ENCODE results near the gene NRF1. TPM values are rescaled to one million over a fixed set of nuclear protein-coding genes. Genes with fewer than 3 reads are reported as not detected.

Gene NRF1
- total and polyA plus RNA-seq, 2 of the 8 experiments (the other 6 are each of a cell fraction or from before 2014, with no cell fraction given): 18.2 to 21.4 TPM

GRCh38 chr7:129649128-129649690 lies 37.7 kb downstream of the NRF1 start:
- CTCF ChIA-PET (ENCODE audit: partially characterized antibody): interaction anchor here (0.6 to 2.2 kb wide), 4 partner anchors 20 to 603 kb away, joined by 3 to 9 read pairs (median 4); no protein-coding TSS in a partner anchor
- H3K79me1 ChIP-seq (ENCODE audit: low read depth, low read length): no peaks in the 10 kb centered on the region; the same call in 1 of the 2 replicates
- no peaks in the 10 kb centered on the region for H3K27me3 ChIP-seq (replicated peaks in 1 of 4; ENCODE audit: control insufficient read depth in 3 of 4, extremely low read depth in 1 of 4, insufficient read depth in 3 of 4, low read length in 3 of 4)
- WGBS, 2 experiments (ENCODE audit: extremely low coverage in 1 of 2, insufficient coverage in 1 of 2, insufficient read length in 1 of 2, insufficient replicate concordance in 2 of 2, low coverage in 1 of 2, low lambda C conversion rate in 2 of 2, missing lambda C conversion rate in 1 of 2): 48% methylated on average over 1 of the region's 1 CpG; no CpG with 5 or more reads in 1 of the 2 experiments
- no peak overlapping the region for H4K8ac ChIP-seq (ENCODE audit: extremely low read depth, insufficient read depth, low read length)
- no peak overlapping the region for H3K56ac ChIP-seq (replicated peaks; ENCODE audit: insufficient read length, low read depth, low read length)
- DNase-seq (ENCODE audit: low read depth in 1 of 2, low spot score in 2 of 2) (no peak), FAIRE-seq (no peak)
- no peak for TF ChIP-seq CHD2 (IDR thresholded peaks at IDR 0.05; ENCODE audit: low read length)
- H3K4me3 ChIP-seq (ENCODE audit: extremely low read depth in 1 of 4, insufficient read depth in 2 of 4, low read depth in 3 of 4, low read length in 4 of 4): no peak overlapping the region
- no peak overlapping the region for H2BK12ac ChIP-seq (ENCODE audit: low read depth, low read length)
- H3K4me1 ChIP-seq (replicated peaks in 1 of 4; ENCODE audit: control insufficient read depth in 3 of 4, insufficient read depth in 4 of 4, low read length in 3 of 4): peaks cover 5 to 9% (median 9%) of the 10 kb centered on the region in 4 experiments; a peak in 6 of 7 replicates
- H3K79me2 ChIP-seq (ENCODE audit: control insufficient read depth in 1 of 2, insufficient read depth in 2 of 2, low read length in 2 of 2): peaks cover 0 to 46% of the 10 kb centered on the region in 2 experiments; a peak in 3 of 4 replicates
- H2AFZ ChIP-seq (ENCODE audit: low read length): no peak overlapping the region
- no peak overlapping the region for H3K4me2 ChIP-seq (ENCODE audit: insufficient read depth in 1 of 2, low read depth in 2 of 2, low read length in 2 of 2)
- H3K4ac ChIP-seq (replicated peaks; ENCODE audit: insufficient read length, low read depth, low read length): no peak overlapping the region
- H4K91ac ChIP-seq (replicated peaks; ENCODE audit: insufficient read length, low read length): no peak overlapping the region
- no peak overlapping the region for H3K27ac ChIP-seq (ENCODE audit: low read depth, low read length)
- no peak overlapping the region for H3K14ac ChIP-seq (ENCODE audit: insufficient read length)
- H3K23ac ChIP-seq (ENCODE audit: insufficient read length): no peak overlapping the region
- no peaks in the 10 kb centered on the region; a peak in 1 of 4 replicates for H3K9me3 ChIP-seq (ENCODE audit: insufficient read depth in 2 of 2, low read depth in 1 of 2, low read length in 1 of 2)
- H2BK15ac ChIP-seq (ENCODE audit: low read length): no peak overlapping the region
- no peaks in the 10 kb centered on the region for H3K36me3 ChIP-seq (ENCODE audit: control insufficient read depth in 2 of 4, insufficient read depth in 4 of 4, low read length in 3 of 4)
- H4K5ac ChIP-seq (ENCODE audit: insufficient read length, low read depth, low read length): no peak overlapping the region
- H3K23me2 ChIP-seq (ENCODE audit: low read depth, low read length): no peaks in the 10 kb centered on the region
- H3K9ac ChIP-seq (replicated peaks in 1 of 4; ENCODE audit: extremely low read depth in 1 of 4, low read depth in 3 of 4, low read length in 3 of 4): no peak overlapping the region
- H2BK120ac ChIP-seq (replicated peaks; ENCODE audit: low read depth, low read length): no peak overlapping the region
- POLR2A ChIA-PET (ENCODE audit: partially characterized antibody): interaction anchor here (1.1 to 2.6 kb wide), 4 partner anchors 11 to 49 kb away, joined by 4 to 8 read pairs (median 6); partner anchors contain the start of gene NRF1
- 0 out of 2 replicates have a peak overlapping the region, but pooled peaks have one; percentile 93 for H2AK5ac ChIP-seq (ENCODE audit: low read depth, low read length)
- no peak overlapping the region for H2BK20ac ChIP-seq (ENCODE audit: low read length)
- H4K20me1 ChIP-seq (replicated peaks in 1 of 2; ENCODE audit: control insufficient read depth in 1 of 2, insufficient read depth in 2 of 2, low read length in 2 of 2): no peaks in the 10 kb centered on the region
- no peak overlapping the region for H2BK5ac ChIP-seq (ENCODE audit: low read depth, low read length)
- H3K18ac ChIP-seq (ENCODE audit: extremely low read depth, low read length): no peak overlapping the region
